Hepatocyte (in vitro differentiated cells): ENCODE results near the gene OR9Q1. TPM values are rescaled to one million over a fixed set of nuclear protein-coding genes. Genes with fewer than 3 reads are reported as not detected.

Source experiments
- DNase-seq: peaks from one replicate; pipeline ENCODE4 v3.0.0-alpha.2; 2016; ENCODE audit warnings: low spot score
- H2AFZ ChIP-seq: fragments of 200-600 bp; sonication (generic); 2 replicates; pipeline ENCODE4 v1.6.0; 2016; ENCODE audit warnings: antibody characterized with exemption, mild to moderate bottlenecking
- H3K27ac ChIP-seq: fragments of 200-600 bp; sonication (generic); 2 replicates; pipeline ENCODE4 v1.5.1; 2016; ENCODE audit warnings: mild to moderate bottlenecking
- H3K27me3 ChIP-seq: fragments of 200-600 bp; sonication (generic); 2 replicates; pipeline ENCODE4 v1.6.1; 2016
- H3K36me3 ChIP-seq: fragments of 200-600 bp; sonication (generic); replicated peaks from 2 replicates; pipeline ENCODE4 v1.5.1; 2016; ENCODE audit warnings: low read depth; ENCODE audit not compliant: insufficient read depth
- H3K4me1 ChIP-seq: fragments of 200-600 bp; sonication (generic); 2 replicates; pipeline ENCODE4 v1.5.1; 2016; ENCODE audit warnings: mild to moderate bottlenecking, moderate library complexity; ENCODE audit not compliant: insufficient read depth
- H3K4me2 ChIP-seq: fragments of 200-600 bp; sonication (generic); 2 replicates; pipeline ENCODE4 v1.6.0; 2016
- H3K4me3 ChIP-seq: fragments of 200-600 bp; sonication (generic); 2 replicates; pipeline ENCODE4 v1.5.1; 2016; ENCODE audit warnings: mild to moderate bottlenecking
- H3K79me2 ChIP-seq: fragments of 200-600 bp; sonication (generic); 2 replicates; pipeline ENCODE4 v1.6.0; 2017; ENCODE audit warnings: mild to moderate bottlenecking
- H3K9me2 ChIP-seq: fragments of 200-600 bp; sonication (generic); replicated peaks from 2 replicates; pipeline ENCODE4 v1.6.0; 2017; ENCODE audit warnings: mild to moderate bottlenecking; ENCODE audit not compliant: insufficient read depth
- H3K9me3 ChIP-seq: fragments of 200-600 bp; sonication (generic); 2 replicates; pipeline ENCODE4 v1.5.1; 2016; ENCODE audit warnings: low read depth, mild to moderate bottlenecking
- H4K20me1 ChIP-seq: fragments of 200-600 bp; sonication (generic); 2 replicates; pipeline ENCODE4 v1.6.0; 2016; ENCODE audit warnings: mild to moderate bottlenecking; ENCODE audit not compliant: insufficient read depth, poor library complexity, severe bottlenecking
- EZH2 ChIP-seq: fragments of 200-600 bp; sonication (generic); IDR thresholded peaks from 2 replicates; pipeline ENCODE4 v1.6.1; 2016; ENCODE audit warnings: antibody characterized with exemption, mild to moderate bottlenecking, borderline replicate concordance
- EZH2phosphoT487 ChIP-seq: fragments of 200-600 bp; sonication (generic); IDR thresholded peaks from one replicate; pipeline ENCODE4 v1.6.1; 2018; ENCODE audit warnings: antibody characterized with exemption, mild to moderate bottlenecking, low read depth, moderate library complexity; ENCODE audit not compliant: unreplicated experiment, severe bottlenecking
- WGBS: methylation state at CpG from one replicate; pipeline ENCODE4 v1.1.6; 2016; ENCODE audit warnings: low lambda C conversion rate; ENCODE audit errors: missing lambda C conversion rate; 5-methylcytosine and 5-hydroxymethylcytosine counted together
- polyA plus RNA-seq: library from polyadenylated mRNA; unstranded; fragments of >200 nt; fragmentation: Nextera tagmentation; extraction: Ambion mirVana; gene quantifications from 2 replicates; pipeline ENCODE4 v1.2.1, GENCODE V29; 2016
- total RNA-seq: library from RNA; depleted of rRNA; stranded (reverse); fragments of >200 nt; gene quantifications from 2 replicates; pipeline ENCODE4 v1.2.3, GENCODE V29; 2014
- TF ChIP-seq, protein P1 (sequence below): fragments of 200-600 bp; sonication (generic); IDR thresholded peaks from 2 replicates; pipeline ENCODE4 v1.5.1; 2016; ENCODE audit warnings: antibody characterized with exemption, mild to moderate bottlenecking; ENCODE audit not compliant: poor library complexity

OR9Q1 gene
- total and polyA plus RNA-seq, 2 experiments from 2014 or later: not detected

DNA sequence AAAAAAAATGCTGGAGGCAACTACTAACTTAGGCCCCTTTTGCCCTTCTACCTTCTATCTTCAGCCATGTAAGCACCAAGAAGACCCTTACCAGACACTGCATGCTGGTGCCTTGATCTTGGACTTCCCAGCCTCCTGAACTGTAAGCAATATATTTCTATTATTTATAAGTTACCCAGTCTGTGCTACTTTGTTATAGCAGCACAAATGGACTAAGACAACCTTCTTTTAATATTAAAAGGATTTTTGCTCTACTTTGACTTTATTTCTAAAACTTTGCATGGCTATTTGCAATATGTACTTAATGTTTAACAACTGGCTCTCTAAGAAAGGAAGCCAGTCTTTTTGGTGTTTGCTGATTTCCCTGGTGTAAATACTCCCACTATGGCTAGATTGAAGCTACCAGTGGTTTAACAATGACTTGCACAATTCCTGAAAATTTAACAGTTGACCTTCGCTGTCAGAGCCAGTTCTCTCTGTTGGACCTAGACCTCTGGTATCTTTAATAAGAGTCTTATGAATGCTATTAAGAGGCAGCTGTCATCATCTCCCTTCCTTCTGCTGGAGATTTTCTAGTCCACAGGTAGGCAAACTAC is 32.2 kb downstream of the OR9Q1 start:
- TF ChIP-seq EZH2phosphoT487: no peak
- TF ChIP-seq, protein P1, sequence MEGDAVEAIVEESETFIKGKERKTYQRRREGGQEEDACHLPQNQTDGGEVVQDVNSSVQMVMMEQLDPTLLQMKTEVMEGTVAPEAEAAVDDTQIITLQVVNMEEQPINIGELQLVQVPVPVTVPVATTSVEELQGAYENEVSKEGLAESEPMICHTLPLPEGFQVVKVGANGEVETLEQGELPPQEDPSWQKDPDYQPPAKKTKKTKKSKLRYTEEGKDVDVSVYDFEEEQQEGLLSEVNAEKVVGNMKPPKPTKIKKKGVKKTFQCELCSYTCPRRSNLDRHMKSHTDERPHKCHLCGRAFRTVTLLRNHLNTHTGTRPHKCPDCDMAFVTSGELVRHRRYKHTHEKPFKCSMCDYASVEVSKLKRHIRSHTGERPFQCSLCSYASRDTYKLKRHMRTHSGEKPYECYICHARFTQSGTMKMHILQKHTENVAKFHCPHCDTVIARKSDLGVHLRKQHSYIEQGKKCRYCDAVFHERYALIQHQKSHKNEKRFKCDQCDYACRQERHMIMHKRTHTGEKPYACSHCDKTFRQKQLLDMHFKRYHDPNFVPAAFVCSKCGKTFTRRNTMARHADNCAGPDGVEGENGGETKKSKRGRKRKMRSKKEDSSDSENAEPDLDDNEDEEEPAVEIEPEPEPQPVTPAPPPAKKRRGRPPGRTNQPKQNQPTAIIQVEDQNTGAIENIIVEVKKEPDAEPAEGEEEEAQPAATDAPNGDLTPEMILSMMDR: no peak
- no peak for TF ChIP-seq EZH2
- H3K4me1 ChIP-seq: peaks cover 19% of the 10 kb centered on the region
- 91% methylated on average over 1 of the region's 1 CpG for WGBS
- no peak for DNase-seq
- no peaks in the 10 kb centered on the region for H3K36me3 ChIP-seq
- H3K9me2 ChIP-seq: no peaks in the 10 kb centered on the region
- no peak overlapping the region for H2AFZ ChIP-seq
- no peaks in the 10 kb centered on the region for H3K9me3 ChIP-seq
- H3K4me2 ChIP-seq: no peak overlapping the region
- no peaks in the 10 kb centered on the region for H4K20me1 ChIP-seq
- no peak overlapping the region for H3K4me3 ChIP-seq
- H3K27ac ChIP-seq: no peak overlapping the region
- H3K79me2 ChIP-seq: no peaks in the 10 kb centered on the region
- no peaks in the 10 kb centered on the region for H3K27me3 ChIP-seq

DNA sequence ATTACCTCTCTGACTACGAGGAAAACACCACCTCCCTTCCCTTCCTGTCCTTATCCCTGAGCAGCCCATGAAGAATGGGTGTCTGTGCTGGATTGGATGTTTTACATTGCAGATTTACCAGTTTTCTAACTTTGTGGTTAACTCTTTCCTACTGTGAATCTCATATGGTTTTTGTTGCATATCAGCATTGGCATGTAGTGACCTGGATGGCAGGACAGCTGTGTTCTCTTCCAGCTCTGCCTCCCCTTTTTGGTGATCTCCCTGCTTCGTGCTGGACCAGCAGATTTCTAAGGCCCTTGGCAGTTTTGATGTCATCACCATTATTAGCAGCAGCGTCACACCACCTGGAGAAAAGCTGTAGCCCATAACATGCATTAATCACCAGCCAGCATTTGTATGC is 33.8 kb downstream of the OR9Q1 start:
- H2AFZ ChIP-seq: no peak overlapping the region
- H3K27ac ChIP-seq: no peak overlapping the region

DNA sequence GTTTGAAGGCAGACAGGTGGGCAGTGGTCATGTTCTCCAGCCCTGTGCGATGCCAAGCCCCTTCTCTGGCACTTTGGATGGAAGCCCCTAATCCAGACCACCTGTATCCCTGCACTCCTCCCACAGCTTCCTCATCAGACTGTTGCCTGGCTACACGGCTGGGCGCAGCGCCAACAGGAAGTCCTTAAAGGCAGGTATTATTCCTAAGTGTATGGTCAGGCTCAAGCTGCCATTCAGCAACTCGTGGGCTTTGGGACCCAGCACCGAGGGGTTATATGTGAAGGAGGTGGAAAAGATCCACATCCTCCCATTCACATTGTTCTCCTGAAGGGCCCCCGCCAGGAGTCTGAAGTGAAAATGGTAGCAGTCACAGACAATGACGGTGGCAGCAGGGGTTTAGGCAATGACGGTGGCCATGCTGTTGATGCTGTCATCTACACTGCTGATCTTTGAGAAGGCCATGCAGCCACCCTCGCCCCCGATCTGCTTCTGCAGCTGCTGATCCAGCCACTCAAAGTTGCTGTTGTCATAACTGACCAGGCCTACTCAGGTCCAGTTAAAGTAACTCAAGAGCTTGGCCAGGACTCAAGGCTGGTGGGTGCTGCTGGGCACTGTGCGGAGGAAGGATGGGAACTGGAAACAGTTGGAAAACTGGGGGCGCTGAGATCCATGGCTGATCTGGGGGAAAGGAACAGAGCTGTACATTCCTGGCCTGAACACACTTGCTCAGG is 34.8 kb downstream of the OR9Q1 start:
- Histone ChIP-seq H2AFZ (peak overlapping the region; percentile 13), H3K9me3 (no peaks in the 10 kb centered on the region), H3K4me1 (peaks cover 21% of the 10 kb centered on the region), H4K20me1 (no peaks in the 10 kb centered on the region), H3K9me2 (no peaks in the 10 kb centered on the region), H3K36me3 (no peaks in the 10 kb centered on the region), H3K4me3 (no peak overlapping the region), H3K79me2 (no peaks in the 10 kb centered on the region), H3K27me3 (no peaks in the 10 kb centered on the region), H3K4me2 (no peak overlapping the region), H3K27ac (peak overlapping the region; percentile 81)
- no peak for DNase-seq
- TF ChIP-seq, protein P1: no peak
- TF ChIP-seq EZH2phosphoT487 (no peak), EZH2 (no peak)
- 75% methylated on average over 12 of the region's 13 CpGs for WGBS

More for the DNA sequence above, 33.8 kb downstream of the OR9Q1 start:
- no peaks in the 10 kb centered on the region for H3K27me3 ChIP-seq
- no peak overlapping the region for H3K4me3 ChIP-seq
- H3K9me3 ChIP-seq: no peaks in the 10 kb centered on the region
- no peaks in the 10 kb centered on the region for H3K9me2 ChIP-seq
- no peak overlapping the region for H3K4me2 ChIP-seq
- H3K79me2 ChIP-seq: no peaks in the 10 kb centered on the region
- no peak for DNase-seq
- H4K20me1 ChIP-seq: no peaks in the 10 kb centered on the region
- TF ChIP-seq, protein P1: no peak
- TF ChIP-seq EZH2: no peak
- TF ChIP-seq EZH2phosphoT487: no peak
- 81% methylated on average over 3 of the region's 3 CpGs for WGBS
- H3K36me3 ChIP-seq: no peaks in the 10 kb centered on the region
- H3K4me1 ChIP-seq: peaks cover 21% of the 10 kb centered on the region
